HG03060 (cell line): Measurements from ENCODE around the gene ZNRF1.

Experiments
- ATAC-seq: cut with Tn5 transposase; IDR thresholded peaks from one replicate; pipeline ENCODE4 v1.9.1; 2021; ENCODE audit warnings: low read depth, moderate number of reproducible peaks; ENCODE audit not compliant: unreplicated experiment

Gene ZNRF1

GRCh38 chr16:75053791-75054555 is 55.1 kb downstream of the ZNRF1 start:
- no peak for ATAC-seq

GRCh38 chr16:75054556-75054947 is 55.7 kb downstream of the ZNRF1 start:
- ATAC-seq: no peak

- ATAC-seq: no peak
These were observed 60.0 kb downstream of the ZNRF1 start for GRCh38 chr16:75058806-75059205.

GRCh38 chr16:75059411-75059810 is 60.6 kb downstream of the ZNRF1 start:
- no peak for ATAC-seq

- no peak for ATAC-seq
These were observed 61.9 kb downstream of the ZNRF1 start for GRCh38 chr16:75060723-75061122.

GRCh38 chr16:75061669-75062068 is 62.8 kb downstream of the ZNRF1 start:
- no peak for ATAC-seq

GRCh38 chr16:75062135-75062975 is 63.5 kb downstream of the ZNRF1 start:
- ATAC-seq: no peak

GRCh38 chr16:75062976-75063346 is 64.1 kb downstream of the ZNRF1 start:
- no peak for ATAC-seq

GRCh38 chr16:75063549-75064088 is 64.8 kb downstream of the ZNRF1 start:
- no peak for ATAC-seq

- ATAC-seq: no peak
These were observed 65.8 kb downstream of the ZNRF1 start for GRCh38 chr16:75064403-75065148.

- no peak for ATAC-seq
These were observed 66.3 kb downstream of the ZNRF1 start for GRCh38 chr16:75065149-75065505.

GRCh38 chr16:75065521-75066149 is 66.8 kb downstream of the ZNRF1 start:
- ATAC-seq: no peak

GRCh38 chr16:75066861-75067447 is 68.1 kb downstream of the ZNRF1 start:
- no peak for ATAC-seq

GRCh38 chr16:75068085-75069031 is 69.5 kb downstream of the ZNRF1 start:
- no peak for ATAC-seq

- ATAC-seq: no peak
These were observed 71.4 kb downstream of the ZNRF1 start for GRCh38 chr16:75070012-75070841.

- no peak for ATAC-seq
These were observed 72.8 kb downstream of the ZNRF1 start for GRCh38 chr16:75071621-75072020.

- no peak for ATAC-seq
These were observed 73.6 kb downstream of the ZNRF1 start for GRCh38 chr16:75072239-75072947.
